ENCODE measurements around the gene PRAC1.

The PRAC1 gene

GRCh38 chr17:48704361-48705248 is 17.7 kb downstream of the PRAC1 start:
- no peak for DNase-seq (ENCODE audit: low read depth in 2 of 2)

- DNase-seq (ENCODE audit: low read depth in 2 of 2): no peak
These were observed 20.3 kb downstream of the PRAC1 start for GRCh38 chr17:48701864-48702532.

- no peak for DNase-seq (ENCODE audit: low read depth in 2 of 2)
These were observed 29.1 kb downstream of the PRAC1 start for GRCh38 chr17:48693178-48693577.

- DNase-seq (ENCODE audit: low read depth in 2 of 2): no peak
These were observed 30.3 kb downstream of the PRAC1 start for GRCh38 chr17:48692049-48692448.

GRCh38 chr17:48690655-48691054 is 31.7 kb downstream of the PRAC1 start:
- DNase-seq (ENCODE audit: low read depth in 2 of 2): no peak

GRCh38 chr17:48681609-48682008 is 40.7 kb downstream of the PRAC1 start:
- no peak for DNase-seq (ENCODE audit: low read depth in 2 of 2)

- no peak for DNase-seq (ENCODE audit: low read depth in 2 of 2)
These were observed 42.8 kb downstream of the PRAC1 start for GRCh38 chr17:48679385-48680096.

- peak; percentile 56 to 63 for DNase-seq (ENCODE audit: low read depth in 2 of 2)
These were observed 44.0 kb downstream of the PRAC1 start for GRCh38 chr17:48678141-48678971.

- DNase-seq (ENCODE audit: low read depth in 2 of 2): no peak
These were observed 45.3 kb downstream of the PRAC1 start for GRCh38 chr17:48676963-48677558.

- no peak for DNase-seq (ENCODE audit: low read depth in 2 of 2)
These were observed 50.0 kb downstream of the PRAC1 start for GRCh38 chr17:48672340-48672739.
